SW480 (cell line): ENCODE data around the gene FBXO8.

ENCODE experiments used
- DNase-seq: peaks from one replicate; pipeline ENCODE4 v3.0.0-alpha.2; 2016; ENCODE audit warnings: low spot score

Gene FBXO8

DNA sequence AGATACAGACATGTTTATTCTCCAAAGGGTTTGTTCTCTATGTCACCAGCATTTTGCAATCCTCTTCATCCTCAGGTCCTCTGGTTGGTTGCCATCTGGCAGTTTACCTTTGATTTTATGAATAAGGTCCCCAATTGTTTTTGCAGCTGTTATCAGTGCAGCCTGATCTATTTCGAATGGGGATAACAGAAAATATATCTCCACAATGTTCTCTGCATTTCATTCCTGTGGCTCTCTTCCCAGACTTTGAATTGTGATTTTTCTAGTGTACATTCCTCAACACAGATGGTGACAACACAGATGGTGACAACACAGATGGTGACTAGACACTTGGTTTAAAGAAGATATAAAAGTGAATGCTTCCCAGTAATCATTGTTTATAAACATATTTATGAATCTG, 74.1 kb downstream of the FBXO8 start:
- no peak for DNase-seq

DNA sequence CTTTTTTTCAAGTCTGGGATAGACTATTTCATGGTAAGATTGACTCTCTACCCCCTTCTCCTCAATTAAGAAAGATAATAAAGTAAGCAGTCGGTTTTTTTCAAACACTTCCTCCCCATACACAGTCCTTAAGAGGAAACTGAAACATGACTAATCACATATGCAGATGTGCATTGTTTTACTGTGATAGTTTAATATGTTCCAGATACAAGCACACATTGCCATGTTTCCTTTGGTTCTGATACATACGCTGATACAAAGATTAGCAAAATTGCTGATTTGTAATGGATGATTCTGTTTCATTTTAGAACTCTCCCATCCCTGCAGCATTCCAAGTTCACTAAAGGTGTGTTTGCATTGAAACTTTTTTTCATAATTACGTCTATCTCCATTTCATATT, 76.1 kb downstream of the FBXO8 start:
- DNase-seq, result no peak

DNA sequence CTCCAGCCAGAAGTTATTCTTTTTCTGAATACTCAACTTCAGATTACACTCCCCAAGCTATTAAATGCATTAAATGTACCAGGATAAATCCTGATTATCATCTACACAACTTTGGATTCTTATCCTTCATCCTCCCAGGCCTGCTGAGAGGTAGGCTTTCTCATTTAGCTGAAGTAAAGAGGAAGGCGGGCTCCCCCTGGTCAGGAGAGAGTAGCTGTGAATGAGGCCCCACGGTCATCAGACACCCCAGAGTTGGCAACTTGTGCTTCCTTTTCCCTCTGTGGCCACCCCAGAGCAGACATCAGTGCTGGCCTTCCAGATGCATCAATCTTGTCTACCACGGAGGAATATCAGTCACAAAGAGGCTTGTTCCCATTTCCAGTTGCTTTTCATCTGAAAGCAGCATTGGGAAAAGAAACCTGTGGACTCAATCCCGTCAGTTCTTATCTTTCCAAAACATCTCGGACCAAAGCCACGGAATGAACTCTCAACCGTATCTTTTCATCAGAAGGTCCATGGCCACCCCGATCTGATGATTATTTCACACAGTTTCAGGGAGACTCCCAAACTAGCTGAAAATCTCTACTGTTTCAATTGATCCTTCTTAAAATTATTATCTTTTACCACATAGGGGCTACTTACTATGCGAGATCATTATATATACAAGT, 79.2 kb downstream of the FBXO8 start:
- DNase-seq, result no peak

DNA sequence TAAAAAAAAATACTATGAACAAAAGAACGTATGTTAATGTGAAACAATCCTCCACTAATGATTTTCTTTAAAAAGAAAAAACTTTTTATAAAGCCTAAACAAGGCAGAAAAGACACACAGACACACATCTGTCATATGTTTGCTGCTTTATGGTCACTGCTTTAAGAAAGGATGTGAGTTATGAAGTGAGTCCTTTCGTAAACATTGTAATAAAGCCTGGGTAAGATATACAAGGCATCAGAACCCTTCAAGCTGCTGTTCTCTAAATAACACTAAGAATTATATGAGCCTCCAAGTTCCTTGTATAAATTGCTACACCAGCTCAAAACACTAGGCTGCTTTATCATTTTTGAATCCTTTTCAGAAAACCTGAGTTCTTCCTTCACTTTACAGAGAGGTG, 81.6 kb downstream of the FBXO8 start:
- no peak for DNase-seq

DNA sequence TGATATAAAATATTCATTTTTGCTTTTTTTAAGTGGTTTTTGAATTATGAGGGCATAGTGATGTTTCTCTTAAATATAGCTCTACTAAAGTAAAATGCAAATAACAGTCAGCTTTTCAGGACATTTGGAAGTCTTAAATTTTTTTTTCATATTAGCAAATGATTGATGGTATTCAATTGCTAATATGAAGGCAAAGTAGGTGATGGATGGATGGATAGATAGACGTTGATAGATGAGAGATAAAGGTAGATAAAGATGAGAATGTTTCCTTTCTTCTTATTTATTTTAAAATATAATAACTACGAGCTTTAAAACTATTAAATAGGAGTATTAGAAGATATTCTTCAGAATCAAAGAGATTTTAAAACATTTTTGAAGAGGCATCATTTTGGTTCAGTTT, 83.7 kb downstream of the FBXO8 start:
- DNase-seq, result no peak

DNA sequence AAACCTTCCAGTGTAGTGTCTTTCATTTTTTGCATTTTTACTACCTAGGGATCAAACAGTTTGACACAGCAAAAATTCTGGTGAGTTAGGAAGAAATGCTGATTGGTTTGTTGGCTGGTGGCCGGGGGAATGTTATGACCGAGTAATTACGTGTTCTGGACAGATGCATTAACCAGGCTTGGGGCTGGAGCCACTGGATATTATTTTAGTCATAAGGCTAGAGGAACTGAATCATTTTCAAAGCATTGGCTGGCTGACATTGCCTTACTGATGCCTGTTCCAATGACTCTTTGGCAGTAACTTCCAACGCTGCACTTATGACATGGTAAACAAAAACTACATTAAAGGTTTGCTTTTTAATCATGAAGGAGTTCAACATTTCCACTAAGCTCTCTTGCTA, 84.6 kb downstream of the FBXO8 start:
- no peak for DNase-seq

DNA sequence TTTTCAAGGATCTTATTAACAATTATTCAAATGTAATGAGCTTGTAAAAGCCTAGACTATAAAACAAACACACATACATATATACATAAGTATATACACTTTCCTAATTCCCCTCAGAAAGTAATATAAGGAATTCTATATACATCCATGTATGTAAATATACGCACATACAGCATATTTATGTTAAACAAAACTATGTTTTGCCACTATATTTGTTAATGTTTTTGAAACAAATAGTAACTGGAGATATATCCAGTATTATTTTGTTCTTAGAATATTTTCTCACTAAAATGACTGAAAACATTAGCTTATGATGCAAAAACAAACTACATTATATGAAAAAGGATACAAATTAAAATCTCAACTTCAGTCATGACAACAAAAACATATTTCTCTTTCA, 85.1 kb downstream of the FBXO8 start:
- DNase-seq, result no peak

DNA sequence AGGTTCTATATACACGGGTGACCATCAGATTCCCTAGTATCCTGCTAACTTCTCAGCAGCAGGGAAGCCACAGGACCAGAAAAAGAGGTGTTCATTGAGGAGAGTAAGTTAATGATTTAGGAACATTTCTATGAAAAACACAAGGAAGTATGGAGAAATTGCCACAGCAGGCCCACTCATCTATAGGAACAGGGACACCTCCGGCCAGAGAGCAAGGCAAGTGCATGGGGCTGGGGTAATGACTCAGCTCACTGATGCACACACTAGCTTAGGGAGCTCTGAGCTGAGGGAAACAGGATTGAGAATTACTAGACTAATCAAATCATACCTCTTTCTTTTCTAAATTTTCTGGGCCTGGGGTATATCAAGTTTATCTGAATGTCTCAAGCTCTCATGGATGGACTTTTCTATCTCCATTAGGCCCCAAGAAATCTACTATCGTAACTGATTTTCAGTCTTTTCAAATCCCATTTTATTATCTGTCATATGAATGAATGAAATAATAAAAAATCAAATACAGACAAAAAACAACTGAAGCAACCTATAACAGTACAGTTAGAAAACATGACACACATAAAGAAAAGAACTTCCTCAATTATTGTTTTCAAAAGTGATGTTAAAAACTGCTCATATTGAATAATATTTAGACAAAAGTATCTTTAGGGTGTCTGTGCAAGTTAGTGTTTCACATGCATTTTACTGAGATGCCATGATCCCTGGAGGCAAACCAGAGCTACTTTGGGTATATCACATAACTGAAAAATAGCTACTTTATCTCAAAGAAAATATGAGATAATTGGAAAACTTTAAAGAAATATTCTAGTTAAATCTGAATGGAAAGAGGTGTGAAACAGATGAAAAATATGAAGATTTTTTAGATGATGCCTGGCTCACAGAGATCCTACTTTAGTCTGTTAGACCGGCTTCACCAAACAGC, 89.8 kb downstream of the FBXO8 start:
- no peak for DNase-seq

DNA sequence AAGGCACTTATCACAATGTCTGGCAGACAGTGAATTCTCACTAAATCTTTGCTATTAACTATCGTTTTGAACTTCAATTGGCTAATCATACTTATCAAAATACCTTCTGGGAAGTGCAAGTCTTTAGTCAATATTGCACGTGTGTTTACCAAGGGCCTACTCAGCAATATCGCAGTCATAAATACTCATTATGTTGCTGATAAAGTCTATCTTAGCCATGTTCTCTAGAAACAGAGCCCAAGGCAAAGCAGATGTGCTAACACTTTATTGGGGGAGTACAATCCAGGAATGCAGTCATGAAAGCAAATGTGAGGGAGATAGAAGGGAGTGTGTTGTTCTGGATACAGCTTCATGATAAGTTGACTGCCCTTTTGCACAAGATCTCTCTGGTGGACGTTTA, 90.5 kb downstream of the FBXO8 start:
- no peak for DNase-seq

DNA sequence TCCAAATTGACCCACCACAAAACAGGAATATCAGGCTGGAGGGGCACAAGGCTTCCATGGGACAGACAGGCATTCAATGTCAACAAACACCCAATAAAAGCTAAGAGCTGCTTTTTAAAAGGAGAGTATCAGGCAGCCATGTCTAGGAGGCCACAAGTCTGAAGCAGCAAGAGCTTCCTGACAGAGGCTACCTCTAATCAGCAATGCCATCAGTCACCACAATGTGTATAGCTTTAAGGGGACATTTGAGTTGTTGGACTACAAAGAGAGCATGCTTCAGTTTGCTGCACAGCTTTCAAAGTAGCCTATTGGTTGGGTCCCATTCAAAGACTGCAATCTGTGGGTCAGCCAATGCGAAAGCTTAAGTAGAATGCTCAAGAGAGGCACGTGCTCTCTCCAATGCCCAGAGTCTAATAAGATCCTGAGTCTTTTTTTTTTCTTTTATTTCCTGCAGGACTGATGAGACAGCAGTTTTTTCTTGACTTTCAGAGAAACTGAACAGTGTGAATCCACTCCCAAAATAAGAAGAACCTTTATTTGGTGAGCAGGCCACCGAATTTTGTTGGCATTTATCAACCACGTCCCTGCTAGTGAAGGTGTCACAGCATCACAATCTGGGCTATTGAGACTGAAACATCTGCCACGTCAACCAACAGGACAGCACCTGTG, 92.5 kb downstream of the FBXO8 start:
- no peak for DNase-seq

DNA sequence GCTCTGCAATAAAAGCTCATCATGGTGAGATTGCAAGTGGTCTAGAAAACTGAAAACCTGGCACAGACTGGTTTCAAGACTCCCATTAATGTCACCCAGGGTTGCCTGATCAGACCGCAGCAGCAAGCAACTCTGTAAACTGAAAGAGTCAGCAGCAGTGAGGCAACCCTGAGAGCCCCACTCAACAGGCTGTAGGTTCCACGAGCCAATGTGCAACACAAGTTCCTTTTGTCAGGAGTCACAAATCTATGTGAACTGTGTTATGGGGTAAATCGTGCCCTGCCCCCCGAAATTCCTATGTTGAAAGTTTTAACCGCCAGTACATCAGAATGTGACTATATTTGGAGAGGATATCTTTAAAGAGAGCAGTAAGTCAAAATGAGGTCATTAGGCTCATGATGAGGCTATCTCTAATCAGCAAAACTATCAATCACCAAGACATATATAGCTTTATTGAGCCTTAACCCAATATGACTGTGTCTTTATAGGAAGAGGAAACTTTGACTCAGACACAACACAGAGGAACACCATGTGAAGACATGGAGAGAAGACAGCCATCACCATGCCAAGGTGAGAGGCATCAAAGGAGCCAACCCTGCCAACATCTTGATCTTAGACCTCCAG, 94.0 kb downstream of the FBXO8 start:
- DNase-seq, result no peak
